GM18520 (cell line): Measurements from ENCODE around the gene PLBD2.

ENCODE experiments used
- ATAC-seq: cut with Tn5 transposase; IDR thresholded peaks from one replicate; pipeline ENCODE4 v1.9.1; 2021; ENCODE audit not compliant: unreplicated experiment

PLBD2 gene

GRCh38 chr12:113392988-113393579, 34.7 kb downstream of the PLBD2 start:
- no peak for ATAC-seq

GRCh38 chr12:113393749-113394148, 35.4 kb downstream of the PLBD2 start:
- no peak for ATAC-seq

DNA sequence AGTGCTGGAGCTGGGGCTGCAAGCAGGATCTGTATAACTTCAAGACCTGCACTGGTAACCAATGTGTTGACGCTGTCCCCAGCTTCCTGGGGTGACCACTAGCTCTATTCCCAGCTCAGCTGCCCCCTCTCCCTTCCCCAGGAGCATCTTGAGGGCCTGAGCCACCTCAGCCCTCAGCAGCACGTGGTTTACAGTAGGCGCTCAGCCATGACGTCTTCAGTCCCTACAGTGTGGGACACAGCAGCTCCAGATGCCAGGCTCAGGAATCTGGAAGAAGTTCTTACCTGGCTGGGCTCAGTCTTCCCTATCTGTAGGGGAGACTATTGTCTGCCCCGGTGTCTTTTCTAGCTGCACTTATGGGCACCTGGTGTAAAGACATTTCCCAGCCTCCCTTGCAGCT, 36.7 kb downstream of the PLBD2 start:
- no peak for ATAC-seq

DNA sequence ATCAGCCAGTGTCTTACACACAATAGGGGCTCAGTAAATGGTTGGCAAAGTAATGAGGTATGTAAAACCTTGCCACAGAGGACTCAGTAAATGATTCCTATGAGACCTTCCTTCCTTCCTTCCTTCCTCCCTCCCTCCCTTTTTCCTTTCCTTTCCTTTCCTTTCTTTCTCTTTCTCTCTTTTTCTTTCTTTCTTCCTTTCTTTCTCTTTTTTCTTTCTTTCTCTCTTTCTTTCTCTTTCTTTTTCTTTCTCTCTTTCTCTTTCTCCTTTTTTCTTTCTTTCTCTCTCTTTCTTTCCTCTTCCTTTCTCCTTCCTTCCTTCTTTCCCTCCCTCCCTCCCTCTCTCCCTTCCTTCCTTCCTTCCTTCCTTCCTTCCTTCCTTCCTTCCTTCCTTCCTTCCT, 37.8 kb downstream of the PLBD2 start:
- ATAC-seq: no peak

GRCh38 chr12:113396828-113397496, 38.6 kb downstream of the PLBD2 start:
- no peak for ATAC-seq

- no peak for ATAC-seq
These were observed 39.3 kb downstream of the PLBD2 start for GRCh38 chr12:113397497-113398197.

DNA sequence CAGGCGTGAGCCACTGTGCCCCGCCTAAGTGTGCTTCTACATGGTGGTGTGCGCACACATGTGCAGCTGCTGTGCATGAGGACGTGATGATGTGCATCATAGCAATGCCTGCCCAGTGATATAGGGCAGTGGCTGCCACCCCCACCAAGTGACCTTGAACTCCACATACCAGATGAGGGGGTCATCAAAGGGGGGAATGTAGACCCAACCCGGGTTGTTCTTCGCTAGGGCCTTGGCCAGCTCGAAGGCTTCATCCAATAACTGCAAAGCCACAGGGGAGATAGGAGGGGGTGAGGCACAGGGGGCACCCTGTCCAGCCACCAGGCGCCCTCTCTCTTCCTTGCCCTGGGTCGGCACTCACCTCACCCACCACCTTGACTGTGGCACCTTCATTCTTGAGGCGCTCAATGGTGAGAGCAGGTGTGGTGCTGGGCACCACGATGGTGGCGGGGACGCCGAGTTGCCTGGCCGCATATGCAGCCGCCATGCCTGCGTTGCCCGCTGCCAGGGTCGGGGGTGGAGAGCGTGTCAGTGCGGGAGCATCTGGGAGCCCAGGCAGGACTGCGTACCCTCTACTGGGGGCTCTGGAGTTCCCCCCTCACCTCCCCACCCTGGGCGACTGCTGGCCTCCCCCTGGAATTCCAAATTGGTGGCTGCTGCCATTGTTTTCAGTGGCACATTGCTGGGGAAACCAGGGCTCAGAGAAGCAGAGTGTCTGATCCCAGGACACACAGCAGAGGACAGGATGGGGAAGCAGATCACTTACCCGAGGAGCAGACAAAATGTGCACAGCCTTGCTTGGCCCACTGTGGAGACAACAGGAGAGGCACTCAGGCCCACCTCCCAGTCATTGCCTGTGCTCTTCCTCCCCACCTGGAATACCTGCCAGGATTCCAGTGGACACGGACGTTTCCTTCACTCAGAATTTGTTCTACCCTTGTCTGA, 40.2 kb downstream of the PLBD2 start:
- no peak for ATAC-seq

DNA sequence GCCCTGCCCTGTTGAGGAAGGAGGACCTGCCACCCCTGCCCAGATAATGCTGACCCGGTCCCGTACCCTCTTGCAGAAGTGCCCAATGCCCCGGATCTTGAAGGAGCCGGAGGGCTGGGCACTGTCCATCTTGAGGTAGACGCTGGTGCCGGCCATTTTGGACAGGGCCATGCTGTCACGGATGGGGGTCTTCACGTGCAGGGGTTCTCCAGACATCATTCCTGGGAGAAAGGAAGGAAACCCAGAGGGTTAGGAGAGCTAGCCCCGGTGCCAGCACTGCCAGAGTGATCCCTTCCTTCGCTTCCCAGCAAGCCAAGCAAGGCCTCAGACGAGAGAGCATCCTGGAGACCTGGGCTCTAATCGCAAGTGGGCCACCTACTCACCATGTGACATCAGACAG, 41.1 kb downstream of the PLBD2 start:
- no peak for ATAC-seq

DNA sequence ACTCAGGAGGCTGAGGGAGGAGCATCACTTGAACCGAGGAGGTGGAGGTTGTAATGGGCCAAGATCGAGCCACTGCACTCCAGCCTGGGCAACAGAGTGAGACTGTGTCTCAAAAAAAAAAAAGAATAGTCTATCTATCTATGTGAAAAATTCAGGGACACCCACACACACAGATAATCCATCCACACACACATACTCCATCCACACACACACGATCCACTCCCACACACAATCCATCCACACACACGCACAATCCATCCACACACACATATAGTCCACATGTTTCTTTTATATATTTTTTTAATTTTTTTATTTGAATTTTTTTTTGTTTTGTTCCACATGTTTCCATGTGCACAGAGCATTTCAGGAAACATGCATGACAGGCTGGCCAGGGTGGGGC, 42.0 kb downstream of the PLBD2 start:
- ATAC-seq: no peak

GRCh38 chr12:113401066-113402000, 42.9 kb downstream of the PLBD2 start:
- no peak for ATAC-seq

DNA sequence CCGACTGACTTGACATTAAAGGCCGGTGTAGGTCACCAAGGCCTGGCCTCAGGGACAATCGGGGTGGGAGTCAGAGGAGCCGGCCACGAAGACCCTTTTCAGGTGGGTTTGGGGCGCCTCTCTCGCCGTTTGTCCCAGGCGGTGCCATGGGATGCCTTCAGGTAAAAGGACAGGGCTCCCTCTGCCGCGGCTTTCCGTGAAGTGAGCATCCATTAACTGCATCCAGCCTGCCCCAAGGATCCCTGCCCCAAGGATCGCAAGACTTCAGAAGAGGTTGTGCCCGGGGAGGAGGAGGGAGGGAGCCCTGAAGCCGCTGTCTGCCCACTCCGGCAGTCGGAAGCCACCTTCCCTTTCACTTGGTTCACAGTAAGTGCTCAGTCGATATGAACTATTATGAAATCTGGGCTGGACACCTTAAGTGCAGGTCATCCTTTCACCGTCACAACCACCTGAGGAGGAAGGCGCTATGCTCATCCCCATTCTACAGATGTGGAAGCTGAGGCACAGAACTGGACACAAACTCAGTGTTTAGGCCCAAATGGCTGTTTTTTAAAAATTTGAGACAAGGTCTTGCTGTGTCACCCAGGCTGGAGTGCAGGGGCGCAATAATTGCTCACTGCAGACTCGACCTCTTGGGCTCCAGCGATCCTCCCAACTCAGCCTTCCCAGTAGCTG, 44.3 kb downstream of the PLBD2 start:
- ATAC-seq: no peak

DNA sequence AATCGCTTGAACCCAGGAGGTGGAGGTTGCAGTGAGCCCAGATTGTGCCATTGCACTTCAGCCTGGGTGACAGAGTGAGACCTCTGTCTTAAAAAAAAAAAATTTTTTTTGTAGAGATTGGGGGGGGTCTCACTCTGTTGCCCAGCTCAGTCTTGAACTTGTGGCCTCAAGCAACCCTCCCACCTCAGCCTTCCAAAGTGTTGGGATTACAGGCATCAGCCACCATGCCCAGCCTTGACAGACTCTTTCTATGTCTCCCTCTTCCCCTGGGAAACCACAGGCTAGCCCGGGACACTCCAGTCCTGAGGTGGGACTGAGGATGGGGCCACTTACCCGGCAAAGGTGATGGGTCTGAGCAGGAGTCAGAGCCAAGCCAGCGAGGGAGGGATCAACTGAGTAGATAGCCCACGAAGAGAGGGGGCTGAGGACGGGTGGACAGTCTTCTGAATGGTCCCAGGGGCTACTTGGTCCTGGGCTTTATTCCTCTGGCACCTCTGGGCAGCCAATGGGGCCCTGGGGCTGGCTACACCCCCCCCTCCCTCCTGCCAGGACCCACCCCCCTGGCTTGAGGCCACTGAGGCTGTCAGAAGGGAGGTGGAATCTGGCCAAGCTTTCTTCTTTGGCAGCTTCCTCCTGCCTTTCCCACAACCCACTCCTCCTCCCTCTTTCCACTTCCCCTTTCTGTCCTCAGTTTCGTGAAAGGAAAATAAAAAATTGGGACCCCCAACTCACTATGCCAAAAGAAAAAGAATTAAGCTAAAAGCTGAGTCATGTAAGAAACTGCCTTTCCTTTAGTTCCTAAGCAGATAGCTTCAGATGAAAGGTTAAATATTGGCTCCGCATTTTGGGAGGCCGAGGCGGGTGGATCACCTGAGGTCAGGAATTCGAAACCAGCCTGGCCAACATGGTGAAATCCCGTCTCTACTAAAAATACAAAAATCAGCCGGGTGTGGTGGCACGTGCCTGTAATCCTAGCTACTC, 45.3 kb downstream of the PLBD2 start, which contains the start of gene SDS:
SDS (minus strand) TSS at position 453 of the 981 bp plus-strand sequence. CDS start 4,179 bp downstream, outside the sequence.
- ATAC-seq: no peak

- no peak for ATAC-seq
These were observed 47.3 kb downstream of the PLBD2 start for GRCh38 chr12:113405694-113406093.

DNA sequence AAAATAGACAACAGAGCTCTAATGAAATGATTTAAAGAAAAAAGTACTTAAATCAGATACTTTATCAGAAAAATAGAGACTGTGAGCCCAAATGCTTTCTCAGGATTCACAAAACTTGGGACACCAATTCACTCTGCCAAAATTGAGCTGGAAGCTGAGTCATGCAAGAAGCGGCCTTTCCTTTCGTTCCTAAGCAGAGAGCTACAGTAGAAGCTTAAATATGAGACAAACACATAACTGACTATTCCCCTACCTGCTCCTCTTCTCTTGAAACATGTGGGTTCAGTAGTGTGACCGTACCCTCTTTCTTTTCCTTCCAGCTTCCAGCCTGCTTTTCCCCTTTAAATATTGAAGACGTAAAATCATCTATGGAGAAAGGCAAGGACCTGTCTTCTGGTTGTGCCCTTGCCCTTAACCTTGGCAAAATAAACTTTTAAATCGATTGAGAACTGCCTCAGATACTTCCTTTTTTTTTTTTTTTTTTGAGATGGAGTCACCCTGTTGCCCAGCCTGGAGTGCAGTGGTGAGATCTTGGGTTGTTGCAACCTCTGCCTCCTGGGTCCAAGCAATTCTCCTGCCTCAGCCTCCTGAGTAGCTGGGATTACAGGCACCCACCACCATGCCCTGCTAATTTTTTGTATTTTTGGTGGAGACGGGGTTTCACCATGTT, 49.7 kb downstream of the PLBD2 start:
- no peak for ATAC-seq

- ATAC-seq: no peak
These were observed 50.4 kb downstream of the PLBD2 start for GRCh38 chr12:113408756-113409298.

GRCh38 chr12:113409462-113410124, 51.2 kb downstream of the PLBD2 start:
- ATAC-seq: no peak

GRCh38 chr12:113413488-113413939, 55.1 kb downstream of the PLBD2 start:
- no peak for ATAC-seq
